Measurements from ENCODE around the gene GRIN3B. TPM values are rescaled to one million over a fixed set of nuclear protein-coding genes. Genes with fewer than 3 reads are reported as not detected.

GRIN3B gene
- total and polyA plus RNA-seq, 9 of the 15 experiments (the other 6 are each of a cell fraction or from before 2014, with no cell fraction given): 0.06 to 0.95 (median 0.19) TPM; not detected in 6

DNA sequence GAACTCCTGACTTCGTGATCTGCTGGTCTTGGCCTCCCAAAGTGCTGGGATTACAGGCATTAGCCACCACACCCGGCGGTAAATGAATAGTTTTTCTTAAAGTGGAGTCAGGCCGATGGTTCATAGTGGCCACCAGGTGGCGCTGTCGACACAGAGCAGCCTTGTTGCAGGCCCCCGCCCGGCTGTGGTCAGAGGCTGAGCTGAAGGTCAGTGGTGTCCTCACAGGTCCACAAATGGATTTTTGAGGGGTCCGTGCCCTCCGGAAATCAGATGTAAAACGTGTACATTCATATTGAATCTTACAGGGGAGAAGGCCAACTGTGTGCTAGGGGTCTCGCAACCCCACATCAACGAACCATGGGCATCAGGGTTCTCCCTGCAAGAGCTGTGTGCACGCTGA, 29.5 kb upstream of the GRIN3B start (continued):
- TF ChIP-seq, protein P1, sequence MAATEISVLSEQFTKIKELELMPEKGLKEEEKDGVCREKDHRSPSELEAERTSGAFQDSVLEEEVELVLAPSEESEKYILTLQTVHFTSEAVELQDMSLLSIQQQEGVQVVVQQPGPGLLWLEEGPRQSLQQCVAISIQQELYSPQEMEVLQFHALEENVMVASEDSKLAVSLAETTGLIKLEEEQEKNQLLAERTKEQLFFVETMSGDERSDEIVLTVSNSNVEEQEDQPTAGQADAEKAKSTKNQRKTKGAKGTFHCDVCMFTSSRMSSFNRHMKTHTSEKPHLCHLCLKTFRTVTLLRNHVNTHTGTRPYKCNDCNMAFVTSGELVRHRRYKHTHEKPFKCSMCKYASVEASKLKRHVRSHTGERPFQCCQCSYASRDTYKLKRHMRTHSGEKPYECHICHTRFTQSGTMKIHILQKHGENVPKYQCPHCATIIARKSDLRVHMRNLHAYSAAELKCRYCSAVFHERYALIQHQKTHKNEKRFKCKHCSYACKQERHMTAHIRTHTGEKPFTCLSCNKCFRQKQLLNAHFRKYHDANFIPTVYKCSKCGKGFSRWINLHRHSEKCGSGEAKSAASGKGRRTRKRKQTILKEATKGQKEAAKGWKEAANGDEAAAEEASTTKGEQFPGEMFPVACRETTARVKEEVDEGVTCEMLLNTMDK (IDR thresholded peaks at IDR 0.05; ENCODE audit: borderline replicate concordance, insufficient read depth, low read depth, low read length, poor library complexity, severe bottlenecking): peak; percentile 71
- no peak for TF ChIP-seq SMARCC2 (IDR thresholded peaks at IDR 0.05; ENCODE audit: low read depth)
- TF ChIP-seq FOSL1 (tag; conservative IDR thresholded peaks at IDR 0.05): no peak
- TF ChIP-seq SMAD3 (CRISPR knock-in tag; conservative IDR thresholded peaks at IDR 0.05): no peak
- TF ChIP-seq, protein P2, sequence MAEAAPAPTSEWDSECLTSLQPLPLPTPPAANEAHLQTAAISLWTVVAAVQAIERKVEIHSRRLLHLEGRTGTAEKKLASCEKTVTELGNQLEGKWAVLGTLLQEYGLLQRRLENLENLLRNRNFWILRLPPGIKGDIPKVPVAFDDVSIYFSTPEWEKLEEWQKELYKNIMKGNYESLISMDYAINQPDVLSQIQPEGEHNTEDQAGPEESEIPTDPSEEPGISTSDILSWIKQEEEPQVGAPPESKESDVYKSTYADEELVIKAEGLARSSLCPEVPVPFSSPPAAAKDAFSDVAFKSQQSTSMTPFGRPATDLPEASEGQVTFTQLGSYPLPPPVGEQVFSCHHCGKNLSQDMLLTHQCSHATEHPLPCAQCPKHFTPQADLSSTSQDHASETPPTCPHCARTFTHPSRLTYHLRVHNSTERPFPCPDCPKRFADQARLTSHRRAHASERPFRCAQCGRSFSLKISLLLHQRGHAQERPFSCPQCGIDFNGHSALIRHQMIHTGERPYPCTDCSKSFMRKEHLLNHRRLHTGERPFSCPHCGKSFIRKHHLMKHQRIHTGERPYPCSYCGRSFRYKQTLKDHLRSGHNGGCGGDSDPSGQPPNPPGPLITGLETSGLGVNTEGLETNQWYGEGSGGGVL (CRISPR knock-in tag; IDR thresholded peaks at IDR 0.05): no peak
- no peak for TF ChIP-seq CAMTA2 (CRISPR knock-in tag; conservative IDR thresholded peaks at IDR 0.05)
- TF ChIP-seq CBX1 (IDR thresholded peaks at IDR 0.05; ENCODE audit: low read depth): peak; percentile 99
- TF ChIP-seq NCOR1 (IDR thresholded peaks at IDR 0.05): no peak
- TF ChIP-seq CBFB (CRISPR knock-in tag; IDR thresholded peaks at IDR 0.05): peak; percentile 65; the same call in 1 of the 2 replicates
- TF ChIP-seq MTA3 (IDR thresholded peaks at IDR 0.05; ENCODE audit: borderline replicate concordance): peak; percentile 79
- 0 out of 2 replicates have a peak, but pooled peaks have one; percentile 53 for TF ChIP-seq PHF21A (IDR thresholded peaks at IDR 0.05; ENCODE audit: borderline replicate concordance, low read depth)
- TF ChIP-seq HDAC3 (IDR thresholded peaks at IDR 0.05; ENCODE audit: borderline replicate concordance, partially characterized antibody): no peak
- TF ChIP-seq PHF8 (IDR thresholded peaks at IDR 0.05; ENCODE audit: borderline replicate concordance, low read length): no peak
- TF ChIP-seq ATF1 (CRISPR knock-in tag; IDR thresholded peaks at IDR 0.05): no peak
- no peak for TF ChIP-seq ATF1 (tag; IDR thresholded peaks at IDR 0.05)
- TF ChIP-seq RBM14 (IDR thresholded peaks at IDR 0.05; ENCODE audit: borderline replicate concordance, insufficient read depth, low read depth, low read length): no peak
- TF ChIP-seq SRF (CRISPR knock-in tag; IDR thresholded peaks at IDR 0.05): no peak
- no peak; the same call in 1 of the 2 replicates for TF ChIP-seq HCFC1 (IDR thresholded peaks at IDR 0.05; ENCODE audit: low read depth, low read length)
- peak; percentile 67; the same call in 1 of the 2 replicates for TF ChIP-seq ZKSCAN1 (IDR thresholded peaks at IDR 0.05; ENCODE audit: low read depth, low read length)

All from K562 (cell line).